Measurements from ENCODE around the gene ME3.

The ME3 gene

GRCh38 chr11:86678823-86679222, 6.4 kb upstream of the ME3 start:
- no peak overlapping the region for H3K27ac ChIP-seq (replicated peaks)
- DNase-seq (ENCODE audit: low read depth in 1 of 2, low spot score in 1 of 2), result no peak

DNA sequence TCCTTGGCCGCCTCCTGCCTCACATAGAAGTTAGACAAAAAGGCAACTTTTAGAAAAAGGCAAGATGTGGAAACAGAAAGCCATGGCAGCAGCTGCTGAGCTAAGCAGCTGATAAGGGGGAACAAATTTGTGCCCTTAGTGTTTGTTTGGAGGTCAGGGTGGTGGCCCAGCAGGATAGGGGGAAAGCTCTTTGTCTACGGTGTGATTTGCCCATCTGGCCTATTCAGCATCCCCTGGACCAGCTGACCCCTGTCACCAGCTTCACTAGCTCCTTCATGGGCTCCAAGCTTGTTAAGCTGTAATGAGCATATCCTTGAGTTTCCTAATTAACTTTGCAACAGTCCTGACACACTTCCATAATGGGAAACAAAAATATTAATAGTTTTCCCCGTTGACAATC, 5.9 kb upstream of the ME3 start:
- TF ChIP-seq SPI1 (IDR thresholded peaks at IDR 0.05; ENCODE audit: borderline replicate concordance, low read depth) (no peak), POLR2AphosphoS5 (IDR thresholded peaks at IDR 0.05; ENCODE audit: low read depth) (no peak), GABPA (IDR thresholded peaks at IDR 0.05; ENCODE audit: low read depth) (no peak)
- TF ChIP-seq, protein P1, sequence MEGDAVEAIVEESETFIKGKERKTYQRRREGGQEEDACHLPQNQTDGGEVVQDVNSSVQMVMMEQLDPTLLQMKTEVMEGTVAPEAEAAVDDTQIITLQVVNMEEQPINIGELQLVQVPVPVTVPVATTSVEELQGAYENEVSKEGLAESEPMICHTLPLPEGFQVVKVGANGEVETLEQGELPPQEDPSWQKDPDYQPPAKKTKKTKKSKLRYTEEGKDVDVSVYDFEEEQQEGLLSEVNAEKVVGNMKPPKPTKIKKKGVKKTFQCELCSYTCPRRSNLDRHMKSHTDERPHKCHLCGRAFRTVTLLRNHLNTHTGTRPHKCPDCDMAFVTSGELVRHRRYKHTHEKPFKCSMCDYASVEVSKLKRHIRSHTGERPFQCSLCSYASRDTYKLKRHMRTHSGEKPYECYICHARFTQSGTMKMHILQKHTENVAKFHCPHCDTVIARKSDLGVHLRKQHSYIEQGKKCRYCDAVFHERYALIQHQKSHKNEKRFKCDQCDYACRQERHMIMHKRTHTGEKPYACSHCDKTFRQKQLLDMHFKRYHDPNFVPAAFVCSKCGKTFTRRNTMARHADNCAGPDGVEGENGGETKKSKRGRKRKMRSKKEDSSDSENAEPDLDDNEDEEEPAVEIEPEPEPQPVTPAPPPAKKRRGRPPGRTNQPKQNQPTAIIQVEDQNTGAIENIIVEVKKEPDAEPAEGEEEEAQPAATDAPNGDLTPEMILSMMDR (IDR thresholded peaks at IDR 0.05; ENCODE audit: insufficient read depth, low read length), result no peak
- TF ChIP-seq, protein P2, sequence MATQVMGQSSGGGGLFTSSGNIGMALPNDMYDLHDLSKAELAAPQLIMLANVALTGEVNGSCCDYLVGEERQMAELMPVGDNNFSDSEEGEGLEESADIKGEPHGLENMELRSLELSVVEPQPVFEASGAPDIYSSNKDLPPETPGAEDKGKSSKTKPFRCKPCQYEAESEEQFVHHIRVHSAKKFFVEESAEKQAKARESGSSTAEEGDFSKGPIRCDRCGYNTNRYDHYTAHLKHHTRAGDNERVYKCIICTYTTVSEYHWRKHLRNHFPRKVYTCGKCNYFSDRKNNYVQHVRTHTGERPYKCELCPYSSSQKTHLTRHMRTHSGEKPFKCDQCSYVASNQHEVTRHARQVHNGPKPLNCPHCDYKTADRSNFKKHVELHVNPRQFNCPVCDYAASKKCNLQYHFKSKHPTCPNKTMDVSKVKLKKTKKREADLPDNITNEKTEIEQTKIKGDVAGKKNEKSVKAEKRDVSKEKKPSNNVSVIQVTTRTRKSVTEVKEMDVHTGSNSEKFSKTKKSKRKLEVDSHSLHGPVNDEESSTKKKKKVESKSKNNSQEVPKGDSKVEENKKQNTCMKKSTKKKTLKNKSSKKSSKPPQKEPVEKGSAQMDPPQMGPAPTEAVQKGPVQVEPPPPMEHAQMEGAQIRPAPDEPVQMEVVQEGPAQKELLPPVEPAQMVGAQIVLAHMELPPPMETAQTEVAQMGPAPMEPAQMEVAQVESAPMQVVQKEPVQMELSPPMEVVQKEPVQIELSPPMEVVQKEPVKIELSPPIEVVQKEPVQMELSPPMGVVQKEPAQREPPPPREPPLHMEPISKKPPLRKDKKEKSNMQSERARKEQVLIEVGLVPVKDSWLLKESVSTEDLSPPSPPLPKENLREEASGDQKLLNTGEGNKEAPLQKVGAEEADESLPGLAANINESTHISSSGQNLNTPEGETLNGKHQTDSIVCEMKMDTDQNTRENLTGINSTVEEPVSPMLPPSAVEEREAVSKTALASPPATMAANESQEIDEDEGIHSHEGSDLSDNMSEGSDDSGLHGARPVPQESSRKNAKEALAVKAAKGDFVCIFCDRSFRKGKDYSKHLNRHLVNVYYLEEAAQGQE (IDR thresholded peaks at IDR 0.05; ENCODE audit: insufficient replicate concordance, low read depth), result no peak
- Histone ChIP-seq H3K4me3 (replicated peaks; ENCODE audit: insufficient read depth, low read length) (no peak overlapping the region), H3K27me3 (ENCODE audit: insufficient read depth, poor library complexity, severe bottlenecking) (peaks cover 3% of the 10 kb centered on the region), H3K27ac (replicated peaks) (no peak overlapping the region)
- DNase-seq (ENCODE audit: low read depth in 1 of 2, low spot score in 1 of 2), result no peak

More at GRCh38 chr11:86678823-86679222, 6.4 kb upstream of the ME3 start:
- Histone ChIP-seq H3K27me3 (ENCODE audit: insufficient read depth, poor library complexity, severe bottlenecking) (peaks cover 3% of the 10 kb centered on the region), H3K4me3 (replicated peaks; ENCODE audit: insufficient read depth, low read length) (no peak overlapping the region)
- TF ChIP-seq POLR2AphosphoS5 (IDR thresholded peaks at IDR 0.05; ENCODE audit: low read depth) (no peak), SPI1 (IDR thresholded peaks at IDR 0.05; ENCODE audit: borderline replicate concordance, low read depth) (no peak), GABPA (IDR thresholded peaks at IDR 0.05; ENCODE audit: low read depth) (no peak)
- TF ChIP-seq, protein P2 (IDR thresholded peaks at IDR 0.05; ENCODE audit: insufficient replicate concordance, low read depth), result no peak
- TF ChIP-seq, protein P1 (IDR thresholded peaks at IDR 0.05; ENCODE audit: insufficient read depth, low read length), result no peak

- no peak for DNase-seq (ENCODE audit: low read depth in 1 of 2, low spot score in 1 of 2)
- H3K27ac ChIP-seq (replicated peaks), result no peak overlapping the region
- H3K4me3 ChIP-seq (replicated peaks; ENCODE audit: insufficient read depth, low read length), result no peak overlapping the region
- TF ChIP-seq, protein P1 (IDR thresholded peaks at IDR 0.05; ENCODE audit: insufficient read depth, low read length), result no peak
- TF ChIP-seq POLR2AphosphoS5 (IDR thresholded peaks at IDR 0.05; ENCODE audit: low read depth), result no peak
- TF ChIP-seq, protein P2 (IDR thresholded peaks at IDR 0.05; ENCODE audit: insufficient replicate concordance, low read depth), result no peak
- no peak for TF ChIP-seq SPI1 (IDR thresholded peaks at IDR 0.05; ENCODE audit: borderline replicate concordance, low read depth)
- TF ChIP-seq GABPA (IDR thresholded peaks at IDR 0.05; ENCODE audit: low read depth), result no peak
- peaks cover 10% of the 10 kb centered on the region for H3K27me3 ChIP-seq (ENCODE audit: insufficient read depth, poor library complexity, severe bottlenecking)
Measured at GRCh38 chr11:86676533-86677154, 4.2 kb upstream of the ME3 start.

All from HL-60 (cell line).